SK-N-MC (cell line): ENCODE data around the gene FASTKD1.
"Not testable (repeated sequence)": the region's sequence is repeated elsewhere in the genome, so short reads cannot be mapped to it uniquely, and the experiment has no call there.

Source experiments
- DNase-seq: peaks from one replicate; pipeline ENCODE4 v3.0.0-alpha.2; 2011; ENCODE audit warnings: low read depth, low spot score
- H3K27ac ChIP-seq: fragments of 200-600 bp; sonication (generic); 2 replicates; pipeline ENCODE4 v1.5.1; 2016; ENCODE audit warnings: mixed run types
- H3K36me3 ChIP-seq: fragments of 200-600 bp; sonication (generic); 2 replicates; pipeline ENCODE4 v1.6.1; 2017; ENCODE audit warnings: antibody characterized with exemption, low read length, mixed read lengths; ENCODE audit not compliant: insufficient read depth
- H3K4me3 ChIP-seq: fragments of 200-600 bp; sonication (generic); 2 replicates; pipeline ENCODE4 v1.5.1; 2016
- H3K9ac ChIP-seq: fragments of 200-600 bp; sonication (generic); 2 replicates; pipeline ENCODE4 v1.8.0; 2017; ENCODE audit warnings: mixed run types, mixed read lengths; ENCODE audit not compliant: insufficient read length
- H3K9me3 ChIP-seq: fragments of 200-600 bp; sonication (generic); 2 replicates; pipeline ENCODE4 v1.6.1; 2017; ENCODE audit warnings: low read depth, mild to moderate bottlenecking, antibody characterized with exemption, low read length, moderate library complexity, mixed read lengths
- EZH2 ChIP-seq: fragments of 200-600 bp; sonication (generic); IDR thresholded peaks from one replicate; pipeline ENCODE4 v1.6.1; 2017; ENCODE audit warnings: antibody characterized with exemption
- FOXP2 ChIP-seq: optimal IDR thresholded peaks from 2 replicates; pipeline ENCODE3; 2011; ENCODE audit warnings: mild to moderate bottlenecking, moderate library complexity; ENCODE audit not compliant: insufficient read depth; ENCODE audit errors: extremely low read length, control extremely low read depth
- POLR2AphosphoS5 ChIP-seq: IDR thresholded peaks from 2 replicates; pipeline ENCODE4 v1.6.1; 2012; ENCODE audit warnings: mild to moderate bottlenecking, low read depth, low read length, borderline replicate concordance

FASTKD1 gene

GRCh38 chr2:169573974-169574299 lies 272 bp upstream of the FASTKD1 start:
- Histone ChIP-seq H3K9ac (no peak overlapping the region), H3K36me3 (peaks cover 5% of the 10 kb centered on the region; the same call in 1 of the 2 replicates), H3K9me3 (no peaks in the 10 kb centered on the region), H3K27ac (no peak overlapping the region), H3K4me3 (peak overlapping the region; percentile 90)
- DNase-seq: no peak
- no peak for TF ChIP-seq FOXP2
- TF ChIP-seq EZH2: no peak
- no peak for TF ChIP-seq POLR2AphosphoS5

- TF ChIP-seq EZH2 (no peak), POLR2AphosphoS5 (no peak), FOXP2 (no peak)
- peak overlapping the region; percentile 88 for H3K9ac ChIP-seq
- H3K4me3 ChIP-seq: peak overlapping the region; percentile 90
- no peaks in the 10 kb centered on the region for H3K9me3 ChIP-seq
- peaks cover 5% of the 10 kb centered on the region; the same call in 1 of the 2 replicates for H3K36me3 ChIP-seq
- no peak overlapping the region for H3K27ac ChIP-seq
- no peak for DNase-seq
Measured at GRCh38 chr2:169572821-169573159, 875 bp downstream of the FASTKD1 start.

- Histone ChIP-seq H3K4me3 (peak overlapping the region; percentile 90), H3K9ac (peak overlapping the region; percentile 88), H3K36me3 (peaks cover 5% of the 10 kb centered on the region; the same call in 1 of the 2 replicates), H3K9me3 (no peaks in the 10 kb centered on the region), H3K27ac (no peak overlapping the region)
- no peak for DNase-seq
- no peak for TF ChIP-seq EZH2
- TF ChIP-seq POLR2AphosphoS5: no peak
- no peak for TF ChIP-seq FOXP2
Measured at GRCh38 chr2:169572189-169572588, 1.5 kb downstream of the FASTKD1 start.

GRCh38 chr2:169571571-169571970 lies 2.1 kb downstream of the FASTKD1 start:
- H3K27ac ChIP-seq: no peak overlapping the region
- H3K36me3 ChIP-seq: peaks cover 5% of the 10 kb centered on the region; the same call in 1 of the 2 replicates
- no peak for DNase-seq
- peak overlapping the region; percentile 90 for H3K4me3 ChIP-seq
- H3K9me3 ChIP-seq: no peaks in the 10 kb centered on the region
- no peak for TF ChIP-seq FOXP2
- TF ChIP-seq POLR2AphosphoS5: no peak
- no peak for TF ChIP-seq EZH2
- no peak overlapping the region for H3K9ac ChIP-seq

GRCh38 chr2:169570752-169571151 lies 2.9 kb downstream of the FASTKD1 start:
- not testable (repeated sequence) for H3K9me3 ChIP-seq, H3K9ac ChIP-seq, DNase-seq, H3K27ac ChIP-seq, H3K36me3 ChIP-seq, H3K4me3 ChIP-seq

GRCh38 chr2:169569948-169570347 lies 3.7 kb downstream of the FASTKD1 start:
- no peak overlapping the region for H3K27ac ChIP-seq
- H3K9me3 ChIP-seq: no peaks in the 10 kb centered on the region
- no peak for TF ChIP-seq FOXP2
- TF ChIP-seq EZH2: no peak
- no peak for TF ChIP-seq POLR2AphosphoS5
- no peak for DNase-seq
- H3K9ac ChIP-seq: no peak overlapping the region
- peaks cover 13% of the 10 kb centered on the region; the same call in 1 of the 2 replicates for H3K36me3 ChIP-seq
- no peak overlapping the region for H3K4me3 ChIP-seq

- Histone ChIP-seq H3K4me3 (no peak overlapping the region), H3K9me3 (no peaks in the 10 kb centered on the region), H3K9ac (no peak overlapping the region), H3K36me3 (peaks cover 19% of the 10 kb centered on the region), H3K27ac (no peak overlapping the region)
- no peak for DNase-seq
- TF ChIP-seq EZH2 (no peak), POLR2AphosphoS5 (no peak), FOXP2 (no peak)
Measured at GRCh38 chr2:169565686-169566085, 8.0 kb downstream of the FASTKD1 start.

GRCh38 chr2:169562519-169562918 lies 11.1 kb downstream of the FASTKD1 start:
- H3K9ac ChIP-seq: no peak overlapping the region
- TF ChIP-seq FOXP2 (no peak), POLR2AphosphoS5 (no peak), EZH2 (no peak)
- DNase-seq: no peak
- H3K36me3 ChIP-seq: peaks cover 24% of the 10 kb centered on the region
- no peak overlapping the region for H3K4me3 ChIP-seq
- H3K9me3 ChIP-seq: no peaks in the 10 kb centered on the region
- no peak overlapping the region for H3K27ac ChIP-seq

- H3K36me3 ChIP-seq: peaks cover 24% of the 10 kb centered on the region
- not testable (repeated sequence) for H3K4me3 ChIP-seq, DNase-seq, H3K9me3 ChIP-seq, H3K27ac ChIP-seq, H3K9ac ChIP-seq
Measured at GRCh38 chr2:169562084-169562483, 11.6 kb downstream of the FASTKD1 start.
